HG03025 (cell line): Measurements from ENCODE around the gene SSC5D.

Source experiments
- ATAC-seq: cut with Tn5 transposase; IDR thresholded peaks from one replicate; pipeline ENCODE4 v1.9.1; 2021; ENCODE audit warnings: mild to moderate bottlenecking, moderate library complexity; ENCODE audit not compliant: unreplicated experiment, low FRiP score

The SSC5D gene

GRCh38 chr19:55550321-55550650 lies 62.0 kb downstream of the SSC5D start:
- ATAC-seq, result no peak

DNA sequence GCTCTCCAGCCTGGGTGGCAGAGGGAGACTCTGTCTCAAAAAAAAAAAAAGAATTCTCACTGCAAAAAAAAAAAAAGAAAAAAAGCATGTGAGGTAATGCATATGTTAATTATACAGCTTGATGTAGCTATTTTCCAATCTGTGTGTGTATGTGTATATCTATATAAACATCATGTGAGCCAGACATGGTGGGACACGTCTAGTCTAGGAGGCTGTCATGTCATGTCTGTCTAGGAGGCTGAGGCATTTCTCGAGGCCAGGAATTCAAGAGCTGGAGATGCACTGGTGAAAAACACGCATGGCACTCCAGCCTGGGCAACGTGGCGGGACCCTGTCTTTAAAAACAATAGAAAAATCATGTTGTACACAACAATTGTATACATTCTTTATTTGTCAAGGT lies 64.0 kb downstream of the SSC5D start:
- no peak for ATAC-seq

DNA sequence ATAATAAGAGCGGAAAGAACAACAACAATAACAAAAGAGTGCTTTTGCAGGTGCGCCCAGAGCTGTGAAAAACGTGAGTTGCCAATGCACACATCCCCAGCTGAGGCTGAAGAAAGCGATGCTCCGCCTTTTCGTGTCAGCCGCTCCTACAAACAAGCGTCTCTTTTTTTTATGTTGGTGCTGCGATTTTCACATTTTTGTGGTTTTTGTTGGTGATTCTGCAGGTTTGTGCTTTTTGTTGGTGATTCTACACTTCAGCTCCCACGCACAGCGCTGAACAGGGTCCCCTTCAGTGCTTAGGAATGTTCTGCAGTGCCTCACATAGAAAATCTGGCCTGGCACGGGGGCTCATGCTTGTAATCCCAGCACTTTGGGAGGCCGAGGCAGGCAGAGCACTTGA lies 64.4 kb downstream of the SSC5D start:
- no peak for ATAC-seq

DNA sequence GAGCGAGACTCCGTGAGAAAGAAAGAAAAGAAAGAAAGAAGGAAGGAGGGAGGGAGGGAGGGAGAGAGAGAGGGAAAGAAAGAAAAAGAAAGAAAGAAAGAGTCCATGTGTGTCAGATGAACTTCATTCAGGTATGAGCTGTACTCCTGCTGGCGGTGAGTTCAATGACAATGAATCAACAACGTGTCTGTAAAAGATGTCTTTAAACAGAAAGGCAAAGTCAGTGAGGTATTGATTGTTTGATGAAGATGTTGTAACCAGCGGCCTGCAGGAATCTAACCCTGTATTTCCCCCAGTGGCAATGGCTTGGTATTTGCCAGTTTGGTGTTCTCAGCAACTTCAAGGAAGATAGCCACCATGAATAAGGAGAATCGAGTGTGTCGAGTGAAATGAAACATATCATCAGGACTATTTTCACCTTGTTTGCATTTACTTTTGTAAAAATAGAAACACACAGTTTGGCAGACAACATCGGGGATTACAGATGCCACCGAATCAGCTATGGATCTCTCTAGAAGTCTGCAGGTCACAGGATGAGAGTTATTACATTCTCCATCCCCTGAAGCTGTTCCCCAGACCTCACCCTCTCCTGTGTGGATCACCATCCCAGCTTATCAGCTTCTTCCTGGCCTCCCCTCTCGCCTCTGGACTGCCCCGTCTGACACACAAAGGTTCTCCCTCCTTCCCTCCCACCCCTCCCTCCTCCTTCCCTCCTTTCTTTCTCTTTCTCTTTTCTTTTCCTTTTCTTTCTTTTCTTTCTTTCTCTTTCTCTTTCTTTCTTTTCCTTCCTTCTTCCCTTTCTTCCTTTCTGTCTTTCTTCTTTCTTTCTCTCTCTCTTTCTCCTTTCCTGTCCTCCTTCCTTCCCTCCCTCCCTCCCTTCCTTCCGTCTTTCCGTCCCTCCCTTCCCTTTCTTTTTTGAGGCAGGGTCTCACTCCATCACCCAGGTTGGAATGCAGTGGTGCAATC lies 65.3 kb downstream of the SSC5D start:
- no peak for ATAC-seq

DNA sequence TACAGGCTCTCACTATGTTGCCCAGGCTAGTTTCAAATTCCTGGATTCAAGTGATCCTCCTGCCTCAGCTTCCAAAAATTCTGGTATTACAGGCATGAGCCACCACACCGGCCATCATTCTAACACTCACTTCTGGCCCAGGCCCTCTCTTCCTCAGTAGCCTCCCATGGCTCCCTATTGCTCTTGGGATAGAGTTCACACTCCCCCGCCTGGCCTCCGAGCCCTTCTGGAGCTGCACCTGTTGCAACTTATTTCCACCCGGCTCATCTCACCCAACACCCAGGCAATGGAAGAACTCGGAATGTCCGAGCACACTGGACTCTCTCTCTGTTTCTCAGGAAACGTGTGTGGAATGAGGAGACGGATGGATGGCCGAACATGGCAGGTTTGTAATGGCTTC lies 66.1 kb downstream of the SSC5D start:
- no peak for ATAC-seq

- ATAC-seq, result no peak
These were observed 66.5 kb downstream of the SSC5D start for GRCh38 chr19:55554741-55555152.

GRCh38 chr19:55559684-55560083 lies 71.4 kb downstream of the SSC5D start:
- ATAC-seq, result no peak

- ATAC-seq, result no peak
These were observed 75.0 kb downstream of the SSC5D start for GRCh38 chr19:55563261-55563690.

GRCh38 chr19:55566823-55567222 lies 78.6 kb downstream of the SSC5D start:
- no peak for ATAC-seq

DNA sequence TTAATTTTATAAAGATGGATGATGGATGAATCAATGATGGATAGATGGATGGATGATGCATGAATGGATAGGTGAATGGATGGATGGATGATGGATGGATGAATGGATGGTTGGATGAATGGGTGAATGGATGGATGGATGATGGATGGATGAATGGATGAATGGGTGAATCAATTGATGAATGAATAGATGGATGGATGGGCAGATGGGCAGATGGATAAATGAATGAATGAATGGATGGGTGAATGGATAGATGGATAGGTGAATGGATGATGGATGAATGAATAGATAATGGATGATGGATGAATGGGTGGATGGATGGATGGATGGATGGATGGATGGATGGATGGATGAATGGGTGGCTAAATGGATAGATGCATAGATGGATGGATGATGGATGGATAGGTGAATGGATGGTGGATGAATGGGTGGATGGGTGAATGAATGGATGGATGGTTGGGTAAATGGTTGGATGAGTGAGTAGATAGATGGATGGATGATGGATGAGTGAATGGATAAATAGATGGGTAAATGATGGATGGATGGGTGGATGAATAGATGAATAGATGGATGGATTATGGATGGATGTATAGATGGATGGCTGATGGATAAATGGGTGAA lies 79.6 kb downstream of the SSC5D start:
- no peak for ATAC-seq
